ENCODE measurements around the gene TRPT1. TPM values are rescaled to one million over a fixed set of nuclear protein-coding genes. Genes with fewer than 3 reads are reported as not detected.

Gene TRPT1
- total RNA-seq, 1 donor = 33.3 TPM

DNA sequence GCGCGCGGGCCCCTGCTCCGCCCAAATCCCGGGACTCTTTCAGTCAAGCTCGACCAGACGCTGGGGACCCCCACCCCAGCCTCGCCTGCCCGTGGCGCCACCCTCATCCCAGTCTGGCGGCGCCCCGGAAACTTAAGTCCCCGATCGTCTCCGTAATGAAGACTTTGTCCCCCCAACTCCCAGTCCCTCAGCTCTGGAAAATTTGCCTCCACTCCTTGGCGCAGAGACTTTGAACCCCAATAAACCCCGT is 25.7 kb upstream of the TRPT1 start:
- no peak for DNase-seq (ENCODE audit: low read depth)
- TF ChIP-seq, protein P1, sequence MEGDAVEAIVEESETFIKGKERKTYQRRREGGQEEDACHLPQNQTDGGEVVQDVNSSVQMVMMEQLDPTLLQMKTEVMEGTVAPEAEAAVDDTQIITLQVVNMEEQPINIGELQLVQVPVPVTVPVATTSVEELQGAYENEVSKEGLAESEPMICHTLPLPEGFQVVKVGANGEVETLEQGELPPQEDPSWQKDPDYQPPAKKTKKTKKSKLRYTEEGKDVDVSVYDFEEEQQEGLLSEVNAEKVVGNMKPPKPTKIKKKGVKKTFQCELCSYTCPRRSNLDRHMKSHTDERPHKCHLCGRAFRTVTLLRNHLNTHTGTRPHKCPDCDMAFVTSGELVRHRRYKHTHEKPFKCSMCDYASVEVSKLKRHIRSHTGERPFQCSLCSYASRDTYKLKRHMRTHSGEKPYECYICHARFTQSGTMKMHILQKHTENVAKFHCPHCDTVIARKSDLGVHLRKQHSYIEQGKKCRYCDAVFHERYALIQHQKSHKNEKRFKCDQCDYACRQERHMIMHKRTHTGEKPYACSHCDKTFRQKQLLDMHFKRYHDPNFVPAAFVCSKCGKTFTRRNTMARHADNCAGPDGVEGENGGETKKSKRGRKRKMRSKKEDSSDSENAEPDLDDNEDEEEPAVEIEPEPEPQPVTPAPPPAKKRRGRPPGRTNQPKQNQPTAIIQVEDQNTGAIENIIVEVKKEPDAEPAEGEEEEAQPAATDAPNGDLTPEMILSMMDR (IDR thresholded peaks at IDR 0.05; ENCODE audit: insufficient read depth, low read length) = no peak
- H3K4me3 ChIP-seq (ENCODE audit: low read depth, low read length) = peak overlapping the region; percentile 82

DNA sequence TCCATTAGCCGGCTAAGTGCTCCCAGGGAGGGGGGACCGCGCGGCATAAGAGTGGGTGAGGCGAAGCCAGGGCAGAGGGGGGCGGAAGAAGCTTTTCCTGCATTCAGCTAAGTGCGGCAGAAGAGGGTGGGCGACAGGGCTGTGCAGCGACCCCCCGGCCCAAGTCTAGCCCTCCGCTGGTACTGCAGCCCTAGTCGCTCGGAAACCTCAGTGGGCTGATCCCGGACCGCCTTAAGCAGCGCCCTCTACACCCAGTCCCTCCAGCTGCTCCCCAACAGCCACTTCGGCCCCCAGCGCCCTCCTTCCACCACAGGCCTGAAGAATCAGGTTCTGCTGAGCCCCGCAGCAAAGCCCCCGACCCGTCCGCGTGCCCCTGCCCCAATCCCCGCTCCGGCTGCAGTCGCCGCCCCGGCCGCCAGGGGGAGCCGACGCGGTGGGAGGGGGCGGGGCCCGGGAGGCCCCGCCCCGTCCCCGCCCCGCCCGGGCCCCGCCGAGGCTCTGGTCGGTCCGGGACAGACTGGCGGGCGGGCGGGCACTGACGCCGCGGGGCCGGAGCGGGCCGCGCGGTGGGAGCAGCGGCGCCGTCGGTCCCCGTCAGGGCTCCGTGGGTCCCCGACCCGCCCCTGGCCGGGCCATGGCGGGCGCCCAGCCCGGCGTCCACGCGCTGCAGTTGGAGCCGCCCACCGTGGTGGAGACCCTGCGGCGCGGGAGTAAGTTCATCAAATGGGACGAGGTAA is 25.2 kb upstream of the TRPT1 start, which contains the start of gene PLCB3:
Gene PLCB3 (plus strand): TSS at position 515 of the 737 bp plus-strand sequence. CDS start 120 bp downstream, at position 635.
- H3K4me3 ChIP-seq (ENCODE audit: low read depth, low read length) = peak within 1 kb of the TSS; percentile 82
- no peak for DNase-seq (ENCODE audit: low read depth)
- TF ChIP-seq, protein P1 (IDR thresholded peaks at IDR 0.05; ENCODE audit: insufficient read depth, low read length) = peak; percentile 58

DNA sequence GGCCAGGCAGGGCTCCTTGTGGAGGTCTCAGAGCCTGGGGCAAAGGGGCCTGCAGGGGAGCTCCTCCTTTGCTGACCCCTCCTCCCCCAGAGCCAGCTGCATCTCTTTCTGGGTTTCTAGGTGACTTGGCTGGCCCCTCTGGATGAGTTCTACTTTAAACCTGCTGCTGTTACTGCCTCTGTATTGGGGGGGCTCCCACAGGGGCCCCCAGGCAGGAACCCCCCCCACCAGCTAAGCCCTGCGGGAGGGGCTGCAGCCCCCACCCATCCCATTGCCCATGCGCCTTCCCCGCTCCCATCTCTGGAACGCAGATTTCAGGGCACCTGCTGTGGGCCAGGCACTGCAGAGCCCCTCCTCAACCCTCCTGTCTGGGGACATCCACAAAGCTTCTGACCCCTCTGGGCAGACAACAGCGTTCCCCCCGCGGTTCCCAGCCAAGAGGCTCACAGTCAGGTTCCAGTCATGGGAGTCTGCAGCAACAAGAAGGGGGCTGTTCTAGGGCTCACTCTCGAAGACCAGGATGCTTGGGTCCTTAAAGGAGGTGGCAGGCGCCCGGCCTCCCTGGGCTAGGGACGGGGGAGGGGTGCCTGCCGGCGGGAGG is 24.5 kb upstream of the TRPT1 start:
- peak overlapping the region; percentile 72 for H3K4me3 ChIP-seq (ENCODE audit: low read depth, low read length)
- DNase-seq (ENCODE audit: low read depth) = no peak
- TF ChIP-seq, protein P1 (IDR thresholded peaks at IDR 0.05; ENCODE audit: insufficient read depth, low read length) = no peak

DNA sequence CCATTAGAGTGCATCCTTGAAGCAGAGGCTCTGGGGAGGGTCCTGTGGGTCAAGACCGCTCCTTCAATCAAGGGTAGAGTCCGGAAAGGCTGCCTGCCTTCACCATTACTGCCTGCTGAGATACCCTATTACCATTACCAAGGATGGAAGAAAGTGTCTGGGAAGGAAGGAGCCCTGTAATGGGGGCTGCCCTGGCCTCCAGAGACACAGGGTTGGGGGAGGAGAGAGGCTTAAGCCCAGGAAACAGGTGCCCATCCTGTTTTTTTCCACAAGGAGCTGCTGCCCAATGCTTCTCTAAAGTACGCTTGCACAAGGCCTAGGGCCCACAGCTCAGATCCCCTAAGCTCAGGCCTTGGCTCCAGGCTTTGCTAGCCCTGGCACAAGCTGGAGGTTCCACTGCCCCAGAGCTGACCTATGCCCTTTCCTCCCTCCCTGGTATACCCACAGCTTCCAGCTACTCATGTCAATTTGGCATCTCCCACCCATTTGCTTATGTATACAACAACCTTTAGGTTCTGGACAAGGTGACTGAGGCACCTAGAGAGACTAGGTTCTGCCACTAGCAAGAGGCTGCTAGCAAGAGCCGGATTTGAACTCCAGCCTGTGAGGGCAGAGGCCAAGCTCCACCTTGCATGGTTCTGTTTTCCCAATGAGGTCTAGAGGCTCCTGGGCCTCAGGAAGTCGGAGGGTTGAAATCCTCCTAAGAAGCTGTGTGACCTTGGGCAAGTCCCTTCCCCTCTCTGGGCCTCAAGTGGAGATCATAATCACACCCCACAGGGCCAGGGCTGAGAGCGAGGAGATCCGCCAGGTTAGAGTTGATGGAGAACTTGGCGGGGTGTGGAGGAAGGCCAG is 23.8 kb upstream of the TRPT1 start:
- DNase-seq (ENCODE audit: low read depth) = no peak
- TF ChIP-seq, protein P1 (IDR thresholded peaks at IDR 0.05; ENCODE audit: insufficient read depth, low read length) = no peak
- H3K4me3 ChIP-seq (ENCODE audit: low read depth, low read length) = no peak overlapping the region

DNA sequence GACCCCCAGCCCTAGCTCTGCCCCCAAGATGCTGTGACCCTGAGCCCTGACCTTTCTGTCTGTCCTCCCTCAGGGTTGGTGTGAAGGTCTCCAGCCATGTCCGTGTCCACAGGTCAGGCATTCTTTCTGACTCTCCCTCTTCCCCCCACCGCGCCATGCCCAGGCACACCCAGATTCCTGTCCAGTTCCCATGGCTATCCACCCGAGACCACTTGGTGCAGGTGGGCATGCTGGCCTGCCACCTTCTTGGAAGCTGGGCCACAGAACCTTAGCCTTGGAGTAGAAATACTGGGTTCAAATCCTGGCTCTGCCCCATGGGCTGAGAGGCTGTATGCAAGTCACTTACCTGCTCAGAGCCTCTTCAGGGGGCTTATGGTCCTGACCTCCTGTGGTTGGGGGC is 23.1 kb upstream of the TRPT1 start:
- TF ChIP-seq, protein P1 (IDR thresholded peaks at IDR 0.05; ENCODE audit: insufficient read depth, low read length) = no peak
- DNase-seq (ENCODE audit: low read depth) = no peak
- no peak overlapping the region for H3K4me3 ChIP-seq (ENCODE audit: low read depth, low read length)

DNA sequence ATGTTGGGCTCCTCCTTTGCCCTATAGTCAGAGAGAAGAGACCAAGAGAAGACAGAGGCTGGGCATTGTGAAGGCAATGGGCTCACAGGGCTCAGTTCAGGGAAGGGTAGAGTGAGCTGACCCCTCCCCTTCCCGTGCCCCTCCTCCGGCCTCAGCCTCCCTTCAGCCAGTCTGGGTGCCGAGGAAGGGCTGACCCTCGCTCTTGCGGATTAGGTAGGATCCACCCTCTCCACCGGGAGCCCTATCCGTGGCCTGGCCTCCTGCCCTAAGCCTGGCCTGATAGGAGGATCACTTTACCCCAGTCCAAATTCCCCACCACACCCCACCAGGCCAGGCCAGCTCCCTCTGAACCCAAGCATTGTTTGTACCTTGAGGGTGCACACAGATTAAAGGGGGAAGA is 22.6 kb upstream of the TRPT1 start:
- TF ChIP-seq, protein P1 (IDR thresholded peaks at IDR 0.05; ENCODE audit: insufficient read depth, low read length) = no peak
- no peak for DNase-seq (ENCODE audit: low read depth)
- H3K4me3 ChIP-seq (ENCODE audit: low read depth, low read length) = no peak overlapping the region
